Tibial nerve (tissue), 4 donors: ENCODE results near the gene BIK. TPM values are rescaled to one million over a fixed set of nuclear protein-coding genes. Genes with fewer than 3 reads are reported as not detected.
A peak's percentile ranks its signal among the peaks of the same experiment; 100 is the strongest.
"Not testable (repeated sequence)": the region's sequence is repeated elsewhere in the genome, so short reads cannot be mapped to it uniquely, and the experiment has no call there.

ENCODE experiments used
- DNase-seq, 2 donors: peaks; one replicate each; pipeline ENCODE4 v3.0.0-alpha.2; 2019; ENCODE audit warnings: low spot score in 2 of 2
- H3K27ac ChIP-seq, 4 donors: fragments of 200-600 bp; sonication (generic) in 3 of 4; one replicate each; pipeline ENCODE4 v1.5.1; 2017 to 2019; ENCODE audit warnings: mild to moderate bottlenecking in 1 of 4
- H3K27me3 ChIP-seq, 2 donors: fragments of 200-600 bp; sonication (generic) in 1 of 2; one replicate each; pipeline versions ENCODE4 v1.5.1 to v1.6.0; 2017 to 2019
- H3K36me3 ChIP-seq, 3 donors: fragments of 200-600 bp; sonication (generic); one replicate each; pipeline ENCODE4 v1.5.1; 2018 to 2019
- H3K4me1 ChIP-seq, 4 donors: fragments of 200-600 bp; sonication (generic) in 3 of 4; one replicate each; pipeline ENCODE4 v1.5.1; 2017 to 2019
- H3K4me3 ChIP-seq, 4 donors: fragments of 200-600 bp; sonication (generic) in 3 of 4; one replicate each; pipeline ENCODE4 v1.5.1; 2017 to 2019; ENCODE audit warnings: mild to moderate bottlenecking in 1 of 4, moderate library complexity in 1 of 4
- H3K9me3 ChIP-seq, 4 donors: fragments of 200-600 bp; sonication (generic) in 3 of 4; one replicate each; pipeline ENCODE4 v1.5.1; 2017 to 2019
- EP300 ChIP-seq, 2 donors: sonication (generic); formaldehyde crosslinking; IDR thresholded peaks; one replicate each; pipeline ENCODE4 v1.6.1; 2017; ENCODE audit warnings: antibody characterized with exemption in 2 of 2, mild to moderate bottlenecking in 1 of 2
- POLR2A ChIP-seq, 2 donors: fragments of 450-650 bp; IDR thresholded peaks; one replicate each; pipeline ENCODE4 v1.6.1; 2017; ENCODE audit warnings: antibody characterized with exemption in 2 of 2, mild to moderate bottlenecking in 2 of 2, moderate library complexity in 2 of 2
- WGBS, 2 donors: methylation state at CpG; one replicate each; pipeline ENCODE4 v1.1.5; 2018; 5-methylcytosine and 5-hydroxymethylcytosine counted together
- total RNA-seq, 4 donors: library from RNA; depleted of rRNA; stranded (reverse); fragments of >200 nt; gene quantifications; one replicate each; pipeline ENCODE4 v1.1.0, GENCODE V29; 2016
- TF ChIP-seq, protein P1 (sequence below), 5 experiments: fragments of 200-600 bp in 3 of 5; fragments of 450-650 bp in 2 of 5; sonication (generic) in 3 of 5; IDR thresholded peaks; one replicate each; pipeline ENCODE4 v1.5.1; 2016 to 2019; ENCODE audit warnings: antibody characterized with exemption in 5 of 5, mild to moderate bottlenecking in 3 of 5, moderate library complexity in 2 of 5

BIK gene
- total RNA-seq, 4 donors from 2014 or later = not detected

DNA sequence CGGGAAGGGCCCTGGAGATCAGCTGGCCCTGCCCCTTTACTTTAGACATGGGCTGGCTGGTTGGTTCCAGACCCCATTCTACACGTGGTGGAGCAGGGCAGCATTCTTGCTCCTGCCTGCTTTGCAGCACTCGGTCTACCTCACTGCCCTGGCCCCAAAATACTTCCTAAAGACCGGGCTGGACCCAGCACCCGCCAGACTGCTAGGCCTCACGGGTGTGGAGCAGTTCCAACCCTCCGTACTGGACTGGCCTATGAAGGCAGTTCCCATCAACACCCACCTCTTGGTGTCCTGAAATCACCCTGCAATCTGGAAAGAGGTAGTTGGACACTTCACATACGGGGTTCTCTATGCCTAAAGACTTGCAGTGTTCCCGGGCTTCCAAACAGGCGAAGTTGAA, 26.3 kb downstream of the BIK start:
- Histone ChIP-seq H3K36me3 (peaks cover 0 to 93% (median 0%) of the 10 kb centered on the region in 3 donors), H3K27me3 (no peaks in the 10 kb centered on the region), H3K4me1 (peaks cover 0 to 23% (median 2%) of the 10 kb centered on the region in 4 donors), H3K27ac (no peak overlapping the region), H3K9me3 (no peaks in the 10 kb centered on the region), H3K4me3 (no peak overlapping the region)
- TF ChIP-seq EP300 (IDR thresholded peaks at IDR 0.05) (no peak), POLR2A (IDR thresholded peaks at IDR 0.05) (no peak)
- TF ChIP-seq, protein P1, sequence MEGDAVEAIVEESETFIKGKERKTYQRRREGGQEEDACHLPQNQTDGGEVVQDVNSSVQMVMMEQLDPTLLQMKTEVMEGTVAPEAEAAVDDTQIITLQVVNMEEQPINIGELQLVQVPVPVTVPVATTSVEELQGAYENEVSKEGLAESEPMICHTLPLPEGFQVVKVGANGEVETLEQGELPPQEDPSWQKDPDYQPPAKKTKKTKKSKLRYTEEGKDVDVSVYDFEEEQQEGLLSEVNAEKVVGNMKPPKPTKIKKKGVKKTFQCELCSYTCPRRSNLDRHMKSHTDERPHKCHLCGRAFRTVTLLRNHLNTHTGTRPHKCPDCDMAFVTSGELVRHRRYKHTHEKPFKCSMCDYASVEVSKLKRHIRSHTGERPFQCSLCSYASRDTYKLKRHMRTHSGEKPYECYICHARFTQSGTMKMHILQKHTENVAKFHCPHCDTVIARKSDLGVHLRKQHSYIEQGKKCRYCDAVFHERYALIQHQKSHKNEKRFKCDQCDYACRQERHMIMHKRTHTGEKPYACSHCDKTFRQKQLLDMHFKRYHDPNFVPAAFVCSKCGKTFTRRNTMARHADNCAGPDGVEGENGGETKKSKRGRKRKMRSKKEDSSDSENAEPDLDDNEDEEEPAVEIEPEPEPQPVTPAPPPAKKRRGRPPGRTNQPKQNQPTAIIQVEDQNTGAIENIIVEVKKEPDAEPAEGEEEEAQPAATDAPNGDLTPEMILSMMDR (IDR thresholded peaks at IDR 0.05) = no peak
- no peak for DNase-seq
- 75 to 78% methylated on average over 10 of the region's 10 CpGs for WGBS, 2 donors

DNA sequence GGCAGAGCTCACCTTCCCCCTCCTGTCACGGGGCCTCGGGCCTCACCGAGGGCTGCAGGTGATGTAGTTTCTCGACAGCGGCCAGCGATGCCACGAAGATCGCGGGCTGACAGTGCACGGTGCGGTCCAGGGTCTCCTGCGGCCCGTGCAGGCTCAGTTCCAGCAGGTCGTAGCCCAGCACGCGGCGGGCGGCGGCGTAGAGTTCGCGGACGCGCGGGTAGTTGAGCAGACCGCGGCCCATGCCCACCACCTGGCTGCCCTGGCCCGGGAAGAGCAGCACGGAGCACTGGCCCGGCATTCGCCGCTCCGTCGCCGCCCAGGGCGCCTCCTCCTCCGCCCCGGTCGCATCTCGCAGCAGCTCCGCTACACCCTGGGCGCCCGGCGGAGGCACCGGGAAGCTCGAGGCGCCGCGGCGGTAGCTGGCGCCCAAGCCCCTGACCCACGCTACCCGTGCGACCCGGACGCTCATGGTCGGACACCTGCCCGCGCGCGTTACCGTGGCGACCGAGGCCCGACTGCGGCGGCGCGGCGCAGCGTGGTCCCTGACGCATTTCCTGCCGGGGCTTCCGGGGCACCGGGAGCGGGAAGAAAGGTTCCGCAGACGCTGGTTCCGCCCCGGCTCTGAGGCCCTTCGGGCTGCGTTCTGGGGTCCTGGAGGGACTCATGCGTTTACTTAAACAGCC, 32.5 kb downstream of the BIK start, which contains the start of gene MCAT:
Gene MCAT, minus strand, starts transcription at position 519 of the 683 bp plus-strand sequence. Its CDS starts 50 bp downstream, at position 469.
- 0% methylated on average over 37 to 47 of the region's 83 CpGs for WGBS, 2 donors
- DNase-seq = peak; percentile 73 to 74
- peak; percentile 80 to 91 for TF ChIP-seq EP300 (IDR thresholded peaks at IDR 0.05)
- TF ChIP-seq POLR2A (IDR thresholded peaks at IDR 0.05) = no peak
- TF ChIP-seq, protein P1 (IDR thresholded peaks at IDR 0.05) = peak in 1 of 5 experiments; percentile 32
- Histone ChIP-seq H3K4me3 (peak within 1 kb of the TSS; percentile 76 to 99 (median 90)), H3K27me3 (no peaks in the 10 kb centered on the region), H3K4me1 (peaks cover 0 to 27% (median 13%) of the 10 kb centered on the region in 4 donors), H3K9me3 (no peaks in the 10 kb centered on the region), H3K36me3 (peaks cover 0 to 30% (median 0%) of the 10 kb centered on the region in 3 donors), H3K27ac (peak within 1 kb of the TSS; percentile 26 to 73 (median 68))

DNA sequence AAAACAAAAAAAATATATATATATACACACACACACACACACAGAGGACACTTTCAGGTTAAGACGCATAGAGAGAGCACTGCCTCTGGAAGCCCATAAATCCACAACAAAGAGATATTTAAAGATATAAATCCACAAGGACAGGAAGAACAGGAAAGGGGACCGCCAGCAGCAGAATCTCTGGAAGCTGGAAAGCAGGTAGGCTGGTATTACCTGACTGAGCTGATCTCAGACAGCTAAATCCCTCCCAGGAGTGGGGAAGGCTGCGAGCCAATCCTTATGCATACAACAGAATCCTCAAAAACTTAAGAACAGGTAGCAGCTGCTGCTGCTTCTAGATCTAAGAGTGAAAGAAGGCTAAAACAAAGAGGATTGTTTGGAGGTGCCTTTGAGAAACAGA, 34.4 kb downstream of the BIK start:
- DNase-seq = no peak
- H3K4me3 ChIP-seq = no peak overlapping the region
- H3K4me1 ChIP-seq = peaks cover 0 to 27% (median 13%) of the 10 kb centered on the region in 4 donors
- TF ChIP-seq, protein P1 (IDR thresholded peaks at IDR 0.05) = no peak
- TF ChIP-seq EP300 (IDR thresholded peaks at IDR 0.05) (no peak), POLR2A (IDR thresholded peaks at IDR 0.05) (no peak)
- H3K27me3 ChIP-seq = no peaks in the 10 kb centered on the region
- H3K9me3 ChIP-seq = no peaks in the 10 kb centered on the region
- H3K36me3 ChIP-seq = peaks cover 0 to 11% (median 0%) of the 10 kb centered on the region in 3 donors
- 77 to 83% methylated on average over 3 of the region's 3 CpGs for WGBS, 2 donors
- no peak overlapping the region for H3K27ac ChIP-seq

DNA sequence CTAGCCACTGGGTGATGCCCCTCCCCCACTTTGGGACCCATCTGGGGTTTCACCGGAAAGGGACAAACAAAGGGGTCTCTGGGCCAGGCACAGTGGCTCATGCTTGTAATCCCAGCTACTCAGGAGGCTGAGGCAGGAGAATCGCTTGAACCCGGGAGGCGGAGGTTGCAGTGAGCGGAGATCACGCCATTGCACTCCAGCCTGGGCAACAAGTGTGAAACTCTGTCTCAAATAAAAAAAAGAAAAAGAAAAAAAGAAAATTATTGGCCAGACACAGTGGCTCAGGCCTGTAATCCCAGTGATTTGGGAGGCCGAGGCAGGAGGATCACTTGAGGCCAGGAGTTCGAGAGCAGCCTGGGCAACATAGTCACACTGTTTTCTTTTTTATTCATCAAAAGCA, 34.8 kb downstream of the BIK start:
- H3K4me3 ChIP-seq, H3K9me3 ChIP-seq, DNase-seq, H3K27ac ChIP-seq, H3K36me3 ChIP-seq, H3K27me3 ChIP-seq: not testable (repeated sequence)
- H3K4me1 ChIP-seq = peaks cover 0 to 27% (median 13%) of the 10 kb centered on the region in 4 donors
- 87 to 91% methylated on average over 8 of the region's 8 CpGs for WGBS, 2 donors

DNA sequence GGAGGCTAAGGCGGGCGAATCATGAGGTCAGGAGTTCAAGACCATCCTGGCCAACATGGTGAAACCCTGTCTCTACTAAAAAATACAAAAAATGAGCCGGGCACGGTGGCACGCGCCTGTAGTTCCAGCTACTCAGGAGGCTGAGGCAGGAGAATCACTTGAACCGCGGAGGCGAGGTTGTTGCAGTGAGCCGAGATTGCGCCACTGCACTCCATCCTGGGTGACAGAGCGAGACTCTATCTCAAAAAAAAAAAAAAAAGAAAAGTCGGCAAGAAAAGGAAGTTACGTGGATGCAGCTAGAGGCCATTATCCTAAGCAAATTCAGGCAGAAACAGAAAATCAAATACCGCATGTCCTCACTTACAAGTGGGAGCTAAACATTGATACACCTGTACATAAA, 35.8 kb downstream of the BIK start:
- not testable (repeated sequence) for H3K4me3 ChIP-seq, H3K27ac ChIP-seq, H3K36me3 ChIP-seq, H3K27me3 ChIP-seq, H3K9me3 ChIP-seq, DNase-seq
- H3K4me1 ChIP-seq = peaks cover 0 to 28% (median 16%) of the 10 kb centered on the region in 4 donors
- 80 to 87% methylated on average over 15 of the region's 15 CpGs for WGBS, 2 donors

DNA sequence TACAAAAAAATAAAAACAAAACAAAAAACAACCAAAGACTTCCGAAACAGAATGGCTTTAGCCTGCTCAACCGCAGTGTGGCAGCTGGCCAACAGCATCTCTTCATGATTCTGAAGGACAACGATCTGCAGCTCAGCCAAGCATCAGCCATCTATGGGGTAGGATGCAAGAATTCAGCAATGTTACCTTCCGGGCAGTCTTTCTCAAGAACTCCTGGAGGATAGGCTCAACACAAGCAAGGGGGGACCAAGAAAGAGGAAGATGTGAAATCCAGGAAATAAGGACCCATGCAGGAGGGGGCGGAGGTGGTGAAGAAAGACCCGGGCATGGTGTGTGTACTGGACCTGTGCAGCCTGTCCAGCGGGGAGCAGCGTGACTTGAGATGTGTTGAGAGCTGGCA, 37.3 kb downstream of the BIK start:
- Histone ChIP-seq H3K9me3 (no peaks in the 10 kb centered on the region), H3K27me3 (no peaks in the 10 kb centered on the region), H3K27ac (no peak overlapping the region), H3K36me3 (no peaks in the 10 kb centered on the region), H3K4me3 (no peak overlapping the region), H3K4me1 (peaks cover 0 to 22% (median 8%) of the 10 kb centered on the region in 4 donors)
- TF ChIP-seq EP300 (IDR thresholded peaks at IDR 0.05) (no peak), POLR2A (IDR thresholded peaks at IDR 0.05) (no peak)
- TF ChIP-seq, protein P1 (IDR thresholded peaks at IDR 0.05) = no peak
- DNase-seq = no peak
- WGBS, 2 donors = 58 to 59% methylated on average over 8 of the region's 8 CpGs
